A673 (cell line): Measurements from ENCODE around the gene SEC16A.

Experiments used
- CTCF ChIP-seq: fragments of 300-800, 200-600 bp; sonication (generic); conservative IDR thresholded peaks from 2 replicates; pipeline ENCODE4 v1.5.1; 2017; ENCODE audit warnings: low read depth, mild to moderate bottlenecking, antibody characterized with exemption, low read length, moderate library complexity, mixed read lengths
- EZH2 ChIP-seq: fragments of 200-600 bp; sonication (generic); IDR thresholded peaks from 2 replicates; pipeline ENCODE4 v1.6.1; 2017; ENCODE audit warnings: borderline replicate concordance, low read depth, mild to moderate bottlenecking, mixed read lengths, antibody characterized with exemption, low read length; ENCODE audit not compliant: poor library complexity, severe bottlenecking

- TF ChIP-seq CTCF = no peak
- TF ChIP-seq EZH2 = no peak
Measured at GRCh38 chr9:136456258-136456657, 26.6 kb downstream of the SEC16A start.
